ENCODE measurements around the gene MYRIP.
"Not testable (repeated sequence)": the region's sequence is repeated elsewhere in the genome, so short reads cannot be mapped to it uniquely, and the experiment has no call there.

MYRIP gene

GRCh38 chr3:40079847-40080240 lies 270.4 kb downstream of the MYRIP start:
- DNase-seq (ENCODE audit: extremely low spot score), result no peak
- POLR2A ChIA-PET, result no interaction called here
- CTCF ChIA-PET, result no interaction called here
- TF ChIP-seq CTCF (IDR thresholded peaks at IDR 0.05; ENCODE audit: control extremely low read depth, extremely low read depth, low read depth, missing control alignments), result no peak

GRCh38 chr3:40083066-40083465 lies 273.7 kb downstream of the MYRIP start:
- TF ChIP-seq CTCF (IDR thresholded peaks at IDR 0.05; ENCODE audit: control extremely low read depth, extremely low read depth, low read depth, missing control alignments), result no peak
- POLR2A ChIA-PET, result no interaction called here
- DNase-seq (ENCODE audit: extremely low spot score), result no peak
- CTCF ChIA-PET, result no interaction called here

GRCh38 chr3:40084424-40084823 lies 275.0 kb downstream of the MYRIP start:
- POLR2A ChIA-PET; CTCF ChIA-PET; DNase-seq (ENCODE audit: extremely low spot score): not testable (repeated sequence)

- TF ChIP-seq CTCF (IDR thresholded peaks at IDR 0.05; ENCODE audit: control extremely low read depth, extremely low read depth, low read depth, missing control alignments), result no peak
- POLR2A ChIA-PET, result no interaction called here
- DNase-seq (ENCODE audit: extremely low spot score), result no peak
- CTCF ChIA-PET, result interaction anchor here (1.0 to 1.3 kb wide), 2 partner anchors 8 to 31 kb away, joined by 3 read pairs; no protein-coding TSS in a partner anchor
These were observed 277.8 kb downstream of the MYRIP start for GRCh38 chr3:40086890-40087883.

- ChIA-PET POLR2A (no interaction called here), CTCF (no interaction called here)
- DNase-seq (ENCODE audit: extremely low spot score), result no peak
- no peak for TF ChIP-seq CTCF (IDR thresholded peaks at IDR 0.05; ENCODE audit: control extremely low read depth, extremely low read depth, low read depth, missing control alignments)
These were observed 279.2 kb downstream of the MYRIP start for GRCh38 chr3:40088527-40089170.

- DNase-seq (ENCODE audit: extremely low spot score), result no peak
- CTCF ChIA-PET, result no interaction called here
- POLR2A ChIA-PET, result no interaction called here
- no peak for TF ChIP-seq CTCF (IDR thresholded peaks at IDR 0.05; ENCODE audit: control extremely low read depth, extremely low read depth, low read depth, missing control alignments)
These were observed 287.3 kb downstream of the MYRIP start for GRCh38 chr3:40096661-40097111.

Measured in GM10248 (cell line).